ENCODE measurements around the gene PPP1R17.

- TF ChIP-seq, protein P1, sequence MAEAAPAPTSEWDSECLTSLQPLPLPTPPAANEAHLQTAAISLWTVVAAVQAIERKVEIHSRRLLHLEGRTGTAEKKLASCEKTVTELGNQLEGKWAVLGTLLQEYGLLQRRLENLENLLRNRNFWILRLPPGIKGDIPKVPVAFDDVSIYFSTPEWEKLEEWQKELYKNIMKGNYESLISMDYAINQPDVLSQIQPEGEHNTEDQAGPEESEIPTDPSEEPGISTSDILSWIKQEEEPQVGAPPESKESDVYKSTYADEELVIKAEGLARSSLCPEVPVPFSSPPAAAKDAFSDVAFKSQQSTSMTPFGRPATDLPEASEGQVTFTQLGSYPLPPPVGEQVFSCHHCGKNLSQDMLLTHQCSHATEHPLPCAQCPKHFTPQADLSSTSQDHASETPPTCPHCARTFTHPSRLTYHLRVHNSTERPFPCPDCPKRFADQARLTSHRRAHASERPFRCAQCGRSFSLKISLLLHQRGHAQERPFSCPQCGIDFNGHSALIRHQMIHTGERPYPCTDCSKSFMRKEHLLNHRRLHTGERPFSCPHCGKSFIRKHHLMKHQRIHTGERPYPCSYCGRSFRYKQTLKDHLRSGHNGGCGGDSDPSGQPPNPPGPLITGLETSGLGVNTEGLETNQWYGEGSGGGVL (tag by site-specific recombination; IDR thresholded peaks at IDR 0.05): no peak
- TF ChIP-seq, protein P2, sequence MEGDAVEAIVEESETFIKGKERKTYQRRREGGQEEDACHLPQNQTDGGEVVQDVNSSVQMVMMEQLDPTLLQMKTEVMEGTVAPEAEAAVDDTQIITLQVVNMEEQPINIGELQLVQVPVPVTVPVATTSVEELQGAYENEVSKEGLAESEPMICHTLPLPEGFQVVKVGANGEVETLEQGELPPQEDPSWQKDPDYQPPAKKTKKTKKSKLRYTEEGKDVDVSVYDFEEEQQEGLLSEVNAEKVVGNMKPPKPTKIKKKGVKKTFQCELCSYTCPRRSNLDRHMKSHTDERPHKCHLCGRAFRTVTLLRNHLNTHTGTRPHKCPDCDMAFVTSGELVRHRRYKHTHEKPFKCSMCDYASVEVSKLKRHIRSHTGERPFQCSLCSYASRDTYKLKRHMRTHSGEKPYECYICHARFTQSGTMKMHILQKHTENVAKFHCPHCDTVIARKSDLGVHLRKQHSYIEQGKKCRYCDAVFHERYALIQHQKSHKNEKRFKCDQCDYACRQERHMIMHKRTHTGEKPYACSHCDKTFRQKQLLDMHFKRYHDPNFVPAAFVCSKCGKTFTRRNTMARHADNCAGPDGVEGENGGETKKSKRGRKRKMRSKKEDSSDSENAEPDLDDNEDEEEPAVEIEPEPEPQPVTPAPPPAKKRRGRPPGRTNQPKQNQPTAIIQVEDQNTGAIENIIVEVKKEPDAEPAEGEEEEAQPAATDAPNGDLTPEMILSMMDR (tag by site-specific recombination; IDR thresholded peaks at IDR 0.05): no peak
- TF ChIP-seq ZNF274 (IDR thresholded peaks at IDR 0.05; ENCODE audit: low read length) (no peak), ZNF274 (tag by site-specific recombination; IDR thresholded peaks at IDR 0.05; ENCODE audit: borderline replicate concordance) (no peak), ZNF513 (tag by site-specific recombination; IDR thresholded peaks at IDR 0.05) (no peak), ZNF660 (tag by site-specific recombination; IDR thresholded peaks at IDR 0.05) (no peak), ZBTB49 (tag by site-specific recombination; IDR thresholded peaks at IDR 0.05; ENCODE audit: low read depth) (no peak), ZNF785 (tag by site-specific recombination; IDR thresholded peaks at IDR 0.05) (no peak), ZNF174 (tag by site-specific recombination; IDR thresholded peaks at IDR 0.05) (no peak), ZNF843 (tag by site-specific recombination; IDR thresholded peaks at IDR 0.05) (no peak), YY1 (tag by site-specific recombination; IDR thresholded peaks at IDR 0.05) (no peak), TSHZ1 (tag by site-specific recombination; IDR thresholded peaks at IDR 0.05; ENCODE audit: borderline replicate concordance) (no peak), ZNF311 (tag by site-specific recombination; IDR thresholded peaks at IDR 0.05; ENCODE audit: borderline replicate concordance) (no peak), ZNF266 (tag by site-specific recombination; IDR thresholded peaks at IDR 0.05; ENCODE audit: low read depth) (no peak)
- TF ChIP-seq, protein P3, sequence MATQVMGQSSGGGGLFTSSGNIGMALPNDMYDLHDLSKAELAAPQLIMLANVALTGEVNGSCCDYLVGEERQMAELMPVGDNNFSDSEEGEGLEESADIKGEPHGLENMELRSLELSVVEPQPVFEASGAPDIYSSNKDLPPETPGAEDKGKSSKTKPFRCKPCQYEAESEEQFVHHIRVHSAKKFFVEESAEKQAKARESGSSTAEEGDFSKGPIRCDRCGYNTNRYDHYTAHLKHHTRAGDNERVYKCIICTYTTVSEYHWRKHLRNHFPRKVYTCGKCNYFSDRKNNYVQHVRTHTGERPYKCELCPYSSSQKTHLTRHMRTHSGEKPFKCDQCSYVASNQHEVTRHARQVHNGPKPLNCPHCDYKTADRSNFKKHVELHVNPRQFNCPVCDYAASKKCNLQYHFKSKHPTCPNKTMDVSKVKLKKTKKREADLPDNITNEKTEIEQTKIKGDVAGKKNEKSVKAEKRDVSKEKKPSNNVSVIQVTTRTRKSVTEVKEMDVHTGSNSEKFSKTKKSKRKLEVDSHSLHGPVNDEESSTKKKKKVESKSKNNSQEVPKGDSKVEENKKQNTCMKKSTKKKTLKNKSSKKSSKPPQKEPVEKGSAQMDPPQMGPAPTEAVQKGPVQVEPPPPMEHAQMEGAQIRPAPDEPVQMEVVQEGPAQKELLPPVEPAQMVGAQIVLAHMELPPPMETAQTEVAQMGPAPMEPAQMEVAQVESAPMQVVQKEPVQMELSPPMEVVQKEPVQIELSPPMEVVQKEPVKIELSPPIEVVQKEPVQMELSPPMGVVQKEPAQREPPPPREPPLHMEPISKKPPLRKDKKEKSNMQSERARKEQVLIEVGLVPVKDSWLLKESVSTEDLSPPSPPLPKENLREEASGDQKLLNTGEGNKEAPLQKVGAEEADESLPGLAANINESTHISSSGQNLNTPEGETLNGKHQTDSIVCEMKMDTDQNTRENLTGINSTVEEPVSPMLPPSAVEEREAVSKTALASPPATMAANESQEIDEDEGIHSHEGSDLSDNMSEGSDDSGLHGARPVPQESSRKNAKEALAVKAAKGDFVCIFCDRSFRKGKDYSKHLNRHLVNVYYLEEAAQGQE (tag by site-specific recombination; IDR thresholded peaks at IDR 0.05): no peak
These were observed 39.5 kb upstream of the PPP1R17 start for GRCh38 chr7:31647511-31647910.

Measured in HEK293 (cell line).